Endothelial cell of umbilical vein (primary cell): ENCODE data around the gene PLEKHG3. TPM values are rescaled to one million over a fixed set of nuclear protein-coding genes. Genes with fewer than 3 reads are reported as not detected.
"Not testable (repeated sequence)": the region's sequence is repeated elsewhere in the genome, so short reads cannot be mapped to it uniquely, and the experiment has no call there.

Source experiments
- BruUV-seq: library from RNA; stranded (reverse); fragments of 400-500 nt; replicated peaks from 2 replicates; lab custom pipeline; 2021; lab: Mats Ljungman, UMichigan
- CTCF ChIA-PET: fragments of 300-600, 350-600 bp; sonication (Branson Sonifier 250); formaldehyde crosslinking; loops from one replicate; lab custom pipeline; 2021; ENCODE audit warnings: antibody characterized with exemption, inconsistent platforms; lab: Charles Lee
- POLR2A ChIA-PET: fragments of 300-600, 350-600 bp; sonication (Branson Sonifier 250); formaldehyde crosslinking; loops from one replicate; lab custom pipeline; 2021; ENCODE audit warnings: antibody characterized with exemption, inconsistent platforms; lab: Charles Lee
- DNase-seq: peaks from one replicate; pipeline ENCODE4 v3.0.0-alpha.2; 2011; ENCODE audit warnings: low read depth, low spot score
- FAIRE-seq: peaks from 2 replicates; lab custom pipeline; 2011; peaks lifted over from hg19 to GRCh38; lab: Jason Lieb, UNC
- H2AFZ ChIP-seq: 2 replicates; pipeline ENCODE4 v1.6.0; 2012; ENCODE audit warnings: low read depth, low read length, control low read depth, inconsistent platforms
- H3K27ac ChIP-seq: 2 replicates; pipeline ENCODE4 v1.5.1; 2011; ENCODE audit warnings: low read depth, mild to moderate bottlenecking, control low read depth, low read length, moderate library complexity; ENCODE audit not compliant: insufficient read depth
- H3K27me3 ChIP-seq, 2 experiments: 2 replicates each; pipeline versions ENCODE4 v1.6.0 to v1.6.1; 2011; ENCODE audit warnings: low read length in 2 of 2, mixed read lengths in 1 of 2; ENCODE audit not compliant: control insufficient read depth in 2 of 2, insufficient read depth in 2 of 2
- H3K36me3 ChIP-seq, 2 experiments: 2 replicates in 1 of 2; 3 replicates in 1 of 2; pipeline ENCODE4 v1.5.1; 2011; ENCODE audit warnings: low read length in 2 of 2, mild to moderate bottlenecking in 1 of 2, moderate library complexity in 1 of 2; ENCODE audit not compliant: control insufficient read depth in 2 of 2, insufficient read depth in 2 of 2; ENCODE audit errors: extremely low read depth in 1 of 2
- H3K4me1 ChIP-seq: 3 replicates; pipeline ENCODE4 v1.5.1; 2011; ENCODE audit warnings: mild to moderate bottlenecking, low read length; ENCODE audit not compliant: control insufficient read depth, insufficient read depth; ENCODE audit errors: extremely low read depth
- H3K4me2 ChIP-seq: 2 replicates; pipeline ENCODE4 v1.6.1; 2011; ENCODE audit warnings: low read length, control low read depth, mixed read lengths; ENCODE audit not compliant: insufficient read depth
- H3K4me3 ChIP-seq, 3 experiments: fragments of 200-600 bp in 1 of 3; sonication (generic), shearing (Covaris generic) in 1 of 3; replicated peaks in 1 of 3; 2 replicates each; pipeline ENCODE4 v1.5.1; 2011 to 2016; ENCODE audit warnings: control low read depth in 3 of 3, low read length in 3 of 3, mild to moderate bottlenecking in 2 of 3, inconsistent platforms in 1 of 3, low read depth in 1 of 3, moderate library complexity in 1 of 3; ENCODE audit not compliant: insufficient read depth in 1 of 3
- H3K79me2 ChIP-seq: 2 replicates; pipeline ENCODE4 v1.6.0; 2012; ENCODE audit warnings: low read length, inconsistent platforms; ENCODE audit not compliant: control insufficient read depth, insufficient read depth
- H3K9ac ChIP-seq: replicated peaks from 2 replicates; pipeline ENCODE3; 2011; ENCODE audit warnings: low read length, control low read depth; ENCODE audit not compliant: insufficient read depth; ENCODE audit errors: extremely low read depth
- H3K9me1 ChIP-seq: replicated peaks from 3 replicates; pipeline ENCODE4 v1.6.0; 2011; ENCODE audit warnings: mild to moderate bottlenecking, low read length; ENCODE audit not compliant: control insufficient read depth, insufficient read depth; ENCODE audit errors: extremely low read depth
- H3K9me3 ChIP-seq: replicated peaks from 2 replicates; pipeline ENCODE4 v1.5.1; 2012; ENCODE audit warnings: low read length, inconsistent platforms; ENCODE audit not compliant: control insufficient read depth, insufficient read depth
- H4K20me1 ChIP-seq: replicated peaks from 2 replicates; pipeline ENCODE3; 2011; ENCODE audit warnings: mild to moderate bottlenecking, low read length; ENCODE audit not compliant: control insufficient read depth, insufficient read depth; ENCODE audit errors: extremely low read depth
- EZH2 ChIP-seq: IDR thresholded peaks from 2 replicates; pipeline ENCODE4 v1.6.1; 2012; ENCODE audit warnings: borderline replicate concordance, low read depth, mild to moderate bottlenecking, moderate library complexity, low read length, inconsistent platforms; ENCODE audit not compliant: severe bottlenecking
- FOS ChIP-seq: IDR thresholded peaks from 2 replicates; pipeline ENCODE4 v1.6.1; 2011; ENCODE audit warnings: mild to moderate bottlenecking, low read length, moderate library complexity, borderline replicate concordance; ENCODE audit not compliant: insufficient read depth
- GATA2 ChIP-seq: IDR thresholded peaks from 2 replicates; pipeline ENCODE4 v1.7.0; 2011; ENCODE audit warnings: low read depth, mild to moderate bottlenecking, moderate library complexity, mixed read lengths, low read length; ENCODE audit not compliant: insufficient read length, insufficient read depth
- JUN ChIP-seq: IDR thresholded peaks from 2 replicates; pipeline ENCODE4 v1.6.1; 2011; ENCODE audit warnings: borderline replicate concordance, low read depth; ENCODE audit not compliant: insufficient read length, insufficient read depth
- MYC ChIP-seq: IDR thresholded peaks from one replicate; pipeline ENCODE4 v1.6.1; 2011; ENCODE audit warnings: mild to moderate bottlenecking, low read depth, low read length
- POLR2A ChIP-seq: IDR thresholded peaks from 2 replicates; pipeline ENCODE4 v1.6.1; 2012; ENCODE audit warnings: low read depth, mild to moderate bottlenecking, control low read depth, low read length
- POLR2AphosphoS5 ChIP-seq: IDR thresholded peaks from 2 replicates; pipeline ENCODE4 v1.6.1; 2012; ENCODE audit warnings: low read depth, mild to moderate bottlenecking, control low read depth, low read length, moderate library complexity; ENCODE audit not compliant: insufficient read depth
- dilution Hi-C: fragments of 300-500 bp; cut with MboI; formaldehyde crosslinking; loops from one replicate; pipeline ENCODE4 v1.15.0; 2019; ENCODE audit warnings: low sequenced_read_pairs; ENCODE audit not compliant: extremely low pct_ligation_motif_present
- intact Hi-C: fragments of 100-400 bp; cut with micrococcal nuclease; formaldehyde crosslinking; loops from one replicate; pipeline ENCODE4 v1.10.0; 2022
- polyA plus RNA-seq, 4 experiments: library from polyadenylated mRNA; depleted of rRNA in 3 of 4; stranded (reverse) in 3 of 4; unstranded in 1 of 4; fragments of >200 nt; gene quantifications; 2 replicates each; pipeline versions ENCODE4 v1.2.1 to v1.2.3, GENCODE V29; 2011 to 2012; ENCODE audit warnings: missing spikeins in 1 of 4
- total RNA-seq: library from RNA; stranded (reverse); gene quantifications from 2 replicates; pipeline ENCODE4 v1.2.3, GENCODE V29; 2021

The PLEKHG3 gene
- total and polyA plus RNA-seq, 2 donors (not counting 3 experiments of a cell fraction or from before 2014, with no cell fraction given): 6.6 to 8.0 TPM

GRCh38 chr14:64656986-64657385, 47.2 kb upstream of the PLEKHG3 start:
- dilution Hi-C loops: no loop called here
- Histone ChIP-seq H2AFZ (no peak overlapping the region), H3K4me3 (no peak overlapping the region), H3K27ac (no peak overlapping the region), H3K4me2 (no peak overlapping the region), H3K9me1 (no peaks in the 10 kb centered on the region), H3K79me2 (no peaks in the 10 kb centered on the region), H3K36me3 (no peaks in the 10 kb centered on the region), H3K4me1 (peaks cover 9% of the 10 kb centered on the region), H4K20me1 (no peaks in the 10 kb centered on the region), H3K9me3 (no peaks in the 10 kb centered on the region), H3K9ac (no peak overlapping the region), H3K27me3 (no peaks in the 10 kb centered on the region)
- intact Hi-C loops: no loop called here
- no TSS peak for BruUV-seq
- no peak for TF ChIP-seq JUN
- ChIA-PET CTCF (no interaction called here), POLR2A (no interaction called here)
- FAIRE-seq (no peak), DNase-seq (no peak)

GRCh38 chr14:64658201-64658600, 46.0 kb upstream of the PLEKHG3 start:
- no peak overlapping the region for H3K27ac ChIP-seq
- no peaks in the 10 kb centered on the region for H3K27me3 ChIP-seq
- DNase-seq: no peak
- no TSS peak for BruUV-seq
- no peak overlapping the region for H3K9ac ChIP-seq
- H3K9me3 ChIP-seq: no peaks in the 10 kb centered on the region
- intact Hi-C loops (no loop called here), dilution Hi-C loops (no loop called here)
- H3K4me3 ChIP-seq: no peak overlapping the region
- CTCF ChIA-PET: interaction anchor here (2.0 kb wide), 1 partner anchor 233 kb away, joined by 7 read pairs; no protein-coding TSS in a partner anchor
- H3K36me3 ChIP-seq: no peaks in the 10 kb centered on the region
- TF ChIP-seq EZH2 (no peak), POLR2AphosphoS5 (no peak), GATA2 (no peak), POLR2A (no peak), MYC (no peak), JUN (no peak), FOS (no peak)
- FAIRE-seq: no peak
- H3K4me1 ChIP-seq: peaks cover 9% of the 10 kb centered on the region
- H2AFZ ChIP-seq: no peak overlapping the region
- POLR2A ChIA-PET: no interaction called here
- H3K4me2 ChIP-seq: no peak overlapping the region
- no peaks in the 10 kb centered on the region for H3K9me1 ChIP-seq
- H4K20me1 ChIP-seq: no peaks in the 10 kb centered on the region
- H3K79me2 ChIP-seq: no peaks in the 10 kb centered on the region

GRCh38 chr14:64658700-64659264, 45.4 kb upstream of the PLEKHG3 start:
- H3K9me1 ChIP-seq, H3K9ac ChIP-seq, H3K36me3 ChIP-seq, POLR2A ChIA-PET, DNase-seq, dilution Hi-C loops, intact Hi-C loops, H3K4me3 ChIP-seq, BruUV-seq, H3K4me2 ChIP-seq, FAIRE-seq, H3K27ac ChIP-seq, H3K79me2 ChIP-seq, H4K20me1 ChIP-seq, H3K27me3 ChIP-seq, H3K4me1 ChIP-seq, H3K9me3 ChIP-seq, H2AFZ ChIP-seq: not testable (repeated sequence)
- CTCF ChIA-PET: interaction anchor here (2.0 kb wide), 1 partner anchor 233 kb away, joined by 7 read pairs; no protein-coding TSS in a partner anchor
